ENCODE data around the gene RIMBP2.

Gene RIMBP2

GRCh38 chr12:130485291-130486145 lies 230.6 kb downstream of the RIMBP2 start:
- no peak overlapping the region for H3K9ac ChIP-seq (ENCODE audit: low read depth, low read length)
- H3K4me3 ChIP-seq (ENCODE audit: low read depth, low read length): no peak overlapping the region
- H3K9me3 ChIP-seq (ENCODE audit: control insufficient read depth, insufficient read depth, low read length): no peaks in the 10 kb centered on the region
- H3K4me1 ChIP-seq (ENCODE audit: control insufficient read depth, insufficient read depth, low read length): peaks cover 6% of the 10 kb centered on the region
- no peaks in the 10 kb centered on the region for H3K36me3 ChIP-seq (ENCODE audit: control insufficient read depth, insufficient read depth, low read length)
- H3K27me3 ChIP-seq (ENCODE audit: control insufficient read depth, insufficient read depth, low read length): no peaks in the 10 kb centered on the region

- Histone ChIP-seq H3K27me3 (ENCODE audit: control insufficient read depth, insufficient read depth, low read length) (no peaks in the 10 kb centered on the region), H3K4me1 (ENCODE audit: control insufficient read depth, insufficient read depth, low read length) (peaks cover 6% of the 10 kb centered on the region), H3K9me3 (ENCODE audit: control insufficient read depth, insufficient read depth, low read length) (no peaks in the 10 kb centered on the region), H3K4me3 (ENCODE audit: low read depth, low read length) (no peak overlapping the region), H3K9ac (ENCODE audit: low read depth, low read length) (no peak overlapping the region), H3K36me3 (ENCODE audit: control insufficient read depth, insufficient read depth, low read length) (no peaks in the 10 kb centered on the region)
These were observed 231.9 kb downstream of the RIMBP2 start for GRCh38 chr12:130484221-130484620.

DNA sequence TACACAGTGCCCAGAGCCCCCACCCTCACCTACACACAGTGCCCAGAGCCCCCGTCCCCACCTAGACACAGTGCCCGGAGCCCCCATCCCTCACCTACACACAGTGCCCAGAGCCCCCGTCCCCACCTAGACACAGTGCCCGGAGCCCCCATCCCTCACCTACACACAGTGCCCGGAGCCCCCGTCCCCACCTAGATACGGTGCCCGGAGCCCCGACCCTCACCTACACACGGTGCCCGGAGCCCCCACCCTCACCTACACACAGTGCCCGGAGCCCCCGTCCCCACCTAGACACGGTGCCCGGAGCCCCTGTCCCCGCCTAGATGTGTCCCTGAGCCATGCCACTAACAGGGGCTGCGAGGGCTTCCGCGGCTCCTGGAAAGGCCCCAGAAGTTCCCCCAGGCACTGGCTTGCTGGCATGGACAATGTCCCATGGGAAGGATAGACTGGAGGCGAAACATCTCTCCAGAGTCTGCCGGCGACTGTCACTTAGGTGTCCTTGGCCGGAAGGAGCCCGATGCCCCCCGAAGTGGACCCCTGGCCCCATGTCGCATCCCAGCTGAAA lies 232.4 kb downstream of the RIMBP2 start:
- peaks cover 6% of the 10 kb centered on the region for H3K4me1 ChIP-seq (ENCODE audit: control insufficient read depth, insufficient read depth, low read length)
- H3K27me3 ChIP-seq (ENCODE audit: control insufficient read depth, insufficient read depth, low read length): no peaks in the 10 kb centered on the region
- no peaks in the 10 kb centered on the region for H3K36me3 ChIP-seq (ENCODE audit: control insufficient read depth, insufficient read depth, low read length)
- H3K4me3 ChIP-seq (ENCODE audit: low read depth, low read length): no peak overlapping the region
- H3K9me3 ChIP-seq (ENCODE audit: control insufficient read depth, insufficient read depth, low read length): no peaks in the 10 kb centered on the region
- no peak overlapping the region for H3K9ac ChIP-seq (ENCODE audit: low read depth, low read length)

DNA sequence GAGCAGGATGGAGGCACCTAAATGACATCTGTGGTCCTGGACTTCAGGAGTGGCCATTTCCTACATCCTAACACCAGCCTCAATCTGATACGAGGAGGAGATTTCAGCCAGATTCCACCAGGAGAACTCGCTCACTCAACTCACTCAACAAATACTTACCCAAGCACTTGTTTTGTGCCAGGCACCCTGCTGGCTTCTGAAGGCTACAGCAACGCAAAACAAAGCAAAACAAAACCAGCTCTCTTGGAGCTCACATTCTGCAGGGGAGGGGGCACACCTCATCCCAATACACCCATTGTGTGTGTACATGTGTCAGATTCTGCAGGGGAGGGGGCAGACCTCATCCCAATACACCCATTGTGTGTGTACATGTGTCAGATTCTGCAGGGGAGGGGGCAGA lies 233.7 kb downstream of the RIMBP2 start:
- Histone ChIP-seq H3K4me3 (ENCODE audit: low read depth, low read length) (no peak overlapping the region), H3K36me3 (ENCODE audit: control insufficient read depth, insufficient read depth, low read length) (no peaks in the 10 kb centered on the region), H3K9me3 (ENCODE audit: control insufficient read depth, insufficient read depth, low read length) (no peaks in the 10 kb centered on the region), H3K4me1 (ENCODE audit: control insufficient read depth, insufficient read depth, low read length) (peaks cover 6% of the 10 kb centered on the region), H3K27me3 (ENCODE audit: control insufficient read depth, insufficient read depth, low read length) (no peaks in the 10 kb centered on the region), H3K9ac (ENCODE audit: low read depth, low read length) (no peak overlapping the region)

GRCh38 chr12:130481392-130481879 lies 234.7 kb downstream of the RIMBP2 start:
- no peaks in the 10 kb centered on the region for H3K36me3 ChIP-seq (ENCODE audit: control insufficient read depth, insufficient read depth, low read length)
- H3K4me3 ChIP-seq (ENCODE audit: low read depth, low read length): no peak overlapping the region
- H3K9me3 ChIP-seq (ENCODE audit: control insufficient read depth, insufficient read depth, low read length): no peaks in the 10 kb centered on the region
- H3K9ac ChIP-seq (ENCODE audit: low read depth, low read length): no peak overlapping the region
- H3K27me3 ChIP-seq (ENCODE audit: control insufficient read depth, insufficient read depth, low read length): no peaks in the 10 kb centered on the region
- H3K4me1 ChIP-seq (ENCODE audit: control insufficient read depth, insufficient read depth, low read length): peaks cover 6% of the 10 kb centered on the region

GRCh38 chr12:130480887-130481286 lies 235.2 kb downstream of the RIMBP2 start:
- H3K9ac ChIP-seq (ENCODE audit: low read depth, low read length): no peak overlapping the region
- no peaks in the 10 kb centered on the region for H3K27me3 ChIP-seq (ENCODE audit: control insufficient read depth, insufficient read depth, low read length)
- no peak overlapping the region for H3K4me3 ChIP-seq (ENCODE audit: low read depth, low read length)
- H3K9me3 ChIP-seq (ENCODE audit: control insufficient read depth, insufficient read depth, low read length): no peaks in the 10 kb centered on the region
- H3K4me1 ChIP-seq (ENCODE audit: control insufficient read depth, insufficient read depth, low read length): peaks cover 6% of the 10 kb centered on the region
- H3K36me3 ChIP-seq (ENCODE audit: control insufficient read depth, insufficient read depth, low read length): no peaks in the 10 kb centered on the region

DNA sequence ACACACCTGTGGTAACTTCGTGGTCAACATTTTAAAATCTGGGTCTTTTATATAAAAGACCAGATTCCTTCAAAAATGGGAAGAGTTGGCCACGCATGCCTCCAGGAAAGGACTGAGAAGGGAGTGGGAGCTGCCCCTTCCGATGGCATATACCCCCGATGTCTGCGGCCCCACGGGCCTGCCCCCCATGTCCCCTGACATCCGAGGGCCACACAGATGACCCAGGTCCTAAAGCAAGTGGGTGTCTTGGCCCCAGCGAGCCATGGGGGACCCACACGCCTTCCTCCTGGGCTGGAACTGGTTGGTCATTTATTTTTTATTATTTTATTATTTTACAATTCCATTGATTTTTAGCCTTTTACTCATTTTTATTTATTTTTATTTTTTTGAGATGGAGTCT lies 235.9 kb downstream of the RIMBP2 start:
- Histone ChIP-seq H3K4me1 (ENCODE audit: control insufficient read depth, insufficient read depth, low read length) (peaks cover 6% of the 10 kb centered on the region), H3K9ac (ENCODE audit: low read depth, low read length) (no peak overlapping the region), H3K9me3 (ENCODE audit: control insufficient read depth, insufficient read depth, low read length) (no peaks in the 10 kb centered on the region), H3K4me3 (ENCODE audit: low read depth, low read length) (no peak overlapping the region), H3K27me3 (ENCODE audit: control insufficient read depth, insufficient read depth, low read length) (no peaks in the 10 kb centered on the region), H3K36me3 (ENCODE audit: control insufficient read depth, insufficient read depth, low read length) (no peaks in the 10 kb centered on the region)

DNA sequence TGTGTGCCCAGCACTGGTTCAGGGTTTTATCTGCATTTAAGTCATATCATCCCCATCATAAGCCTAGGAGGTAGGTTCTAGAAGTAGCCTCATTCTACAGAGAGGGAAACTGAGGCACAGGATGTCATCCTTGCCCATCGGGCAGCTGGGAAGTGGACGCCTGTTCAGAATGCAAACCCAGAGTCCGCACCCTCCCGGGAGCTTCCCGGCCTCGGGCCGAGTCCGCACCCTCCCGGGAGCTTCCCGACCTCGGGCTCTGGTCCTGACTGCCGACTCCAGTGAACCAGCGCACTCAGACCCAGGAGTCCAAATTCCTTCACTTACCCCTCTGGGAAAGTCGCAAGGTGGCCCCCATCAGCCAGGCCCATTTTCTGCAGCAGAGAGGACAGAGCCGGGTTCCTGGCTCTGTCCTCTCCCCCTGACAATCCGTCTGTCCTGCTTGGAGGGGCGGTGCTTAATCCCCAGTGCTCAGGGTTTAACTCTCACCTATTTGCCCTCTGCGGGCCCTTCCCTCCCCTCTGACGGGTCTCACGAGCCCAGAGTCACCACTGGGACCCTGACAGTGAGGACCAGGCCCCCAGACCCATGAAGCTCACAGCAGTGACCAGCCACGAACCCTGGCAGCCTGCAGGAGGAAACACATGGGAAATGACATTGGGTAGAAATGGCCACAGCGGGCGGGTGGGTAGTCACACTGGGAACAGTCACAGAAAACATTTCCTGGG lies 236.5 kb downstream of the RIMBP2 start:
- no peak overlapping the region for H3K4me3 ChIP-seq (ENCODE audit: low read depth, low read length)
- peaks cover 6% of the 10 kb centered on the region for H3K4me1 ChIP-seq (ENCODE audit: control insufficient read depth, insufficient read depth, low read length)
- H3K36me3 ChIP-seq (ENCODE audit: control insufficient read depth, insufficient read depth, low read length): no peaks in the 10 kb centered on the region
- H3K9ac ChIP-seq (ENCODE audit: low read depth, low read length): no peak overlapping the region
- H3K27me3 ChIP-seq (ENCODE audit: control insufficient read depth, insufficient read depth, low read length): no peaks in the 10 kb centered on the region
- H3K9me3 ChIP-seq (ENCODE audit: control insufficient read depth, insufficient read depth, low read length): no peaks in the 10 kb centered on the region

DNA sequence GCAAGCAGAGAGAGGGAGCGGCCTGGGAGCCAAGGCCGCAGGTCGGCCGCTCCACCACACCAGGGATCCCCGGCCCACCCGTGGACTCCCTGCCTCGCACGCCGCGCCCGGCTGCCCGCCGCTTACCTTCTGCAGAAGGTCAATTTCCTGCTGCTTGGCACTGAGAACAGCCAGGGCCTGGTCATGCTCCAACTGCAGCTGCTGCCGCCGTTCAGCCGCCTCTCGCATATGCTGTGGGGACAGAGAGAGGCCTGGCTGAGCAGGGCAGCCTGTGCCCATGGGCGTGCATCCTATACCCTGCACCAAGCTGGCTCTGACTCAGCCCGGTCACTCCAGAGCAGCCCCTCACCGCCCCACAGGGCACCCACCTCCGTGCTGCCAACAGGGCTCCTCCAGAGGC lies 237.3 kb downstream of the RIMBP2 start:
- Histone ChIP-seq H3K9me3 (ENCODE audit: control insufficient read depth, insufficient read depth, low read length) (no peaks in the 10 kb centered on the region), H3K4me1 (ENCODE audit: control insufficient read depth, insufficient read depth, low read length) (peaks cover 6% of the 10 kb centered on the region), H3K4me3 (ENCODE audit: low read depth, low read length) (no peak overlapping the region), H3K27me3 (ENCODE audit: control insufficient read depth, insufficient read depth, low read length) (no peaks in the 10 kb centered on the region), H3K36me3 (ENCODE audit: control insufficient read depth, insufficient read depth, low read length) (no peaks in the 10 kb centered on the region), H3K9ac (ENCODE audit: low read depth, low read length) (no peak overlapping the region)

GRCh38 chr12:130477701-130478100 lies 238.4 kb downstream of the RIMBP2 start:
- Histone ChIP-seq H3K27me3 (ENCODE audit: control insufficient read depth, insufficient read depth, low read length) (no peaks in the 10 kb centered on the region), H3K4me1 (ENCODE audit: control insufficient read depth, insufficient read depth, low read length) (peaks cover 6% of the 10 kb centered on the region), H3K9me3 (ENCODE audit: control insufficient read depth, insufficient read depth, low read length) (no peaks in the 10 kb centered on the region)

DNA sequence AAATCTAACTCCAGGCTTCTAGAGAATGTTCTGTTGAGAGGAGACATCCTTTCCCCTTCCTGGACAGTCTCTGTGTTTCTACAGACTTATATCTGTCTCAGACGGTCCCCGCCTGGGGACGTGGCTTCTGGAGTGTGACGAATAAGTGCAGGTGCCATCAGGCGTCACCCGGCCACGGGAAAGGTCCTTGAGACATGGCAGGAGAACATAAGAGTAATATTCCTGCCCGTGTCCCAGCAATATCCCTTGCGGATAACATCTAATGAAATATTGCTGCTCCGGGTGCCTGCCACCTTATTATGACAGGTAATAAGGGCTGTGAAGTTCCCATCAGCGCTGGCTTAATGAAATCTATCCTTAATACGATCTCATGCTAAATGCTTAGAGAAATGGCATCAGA lies 238.8 kb downstream of the RIMBP2 start:
- no peak overlapping the region for H3K9ac ChIP-seq (ENCODE audit: low read depth, low read length)
- H3K9me3 ChIP-seq (ENCODE audit: control insufficient read depth, insufficient read depth, low read length): no peaks in the 10 kb centered on the region
- peaks cover 4% of the 10 kb centered on the region for H3K4me1 ChIP-seq (ENCODE audit: control insufficient read depth, insufficient read depth, low read length)
- H3K4me3 ChIP-seq (ENCODE audit: low read depth, low read length): no peak overlapping the region
- no peaks in the 10 kb centered on the region for H3K36me3 ChIP-seq (ENCODE audit: control insufficient read depth, insufficient read depth, low read length)
- no peaks in the 10 kb centered on the region for H3K27me3 ChIP-seq (ENCODE audit: control insufficient read depth, insufficient read depth, low read length)

More at GRCh38 chr12:130477701-130478100, 238.4 kb downstream of the RIMBP2 start:
- Histone ChIP-seq H3K9ac (ENCODE audit: low read depth, low read length) (no peak overlapping the region), H3K4me3 (ENCODE audit: low read depth, low read length) (no peak overlapping the region), H3K36me3 (ENCODE audit: control insufficient read depth, insufficient read depth, low read length) (no peaks in the 10 kb centered on the region)
